ENCODE results near the gene DHCR7.

The DHCR7 gene, protein sequence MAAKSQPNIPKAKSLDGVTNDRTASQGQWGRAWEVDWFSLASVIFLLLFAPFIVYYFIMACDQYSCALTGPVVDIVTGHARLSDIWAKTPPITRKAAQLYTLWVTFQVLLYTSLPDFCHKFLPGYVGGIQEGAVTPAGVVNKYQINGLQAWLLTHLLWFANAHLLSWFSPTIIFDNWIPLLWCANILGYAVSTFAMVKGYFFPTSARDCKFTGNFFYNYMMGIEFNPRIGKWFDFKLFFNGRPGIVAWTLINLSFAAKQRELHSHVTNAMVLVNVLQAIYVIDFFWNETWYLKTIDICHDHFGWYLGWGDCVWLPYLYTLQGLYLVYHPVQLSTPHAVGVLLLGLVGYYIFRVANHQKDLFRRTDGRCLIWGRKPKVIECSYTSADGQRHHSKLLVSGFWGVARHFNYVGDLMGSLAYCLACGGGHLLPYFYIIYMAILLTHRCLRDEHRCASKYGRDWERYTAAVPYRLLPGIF

GRCh38 chr11:71448257-71449171, at the start of gene DHCR7:
Gene DHCR7 (minus strand): TSS chr11:71448393. CDS start chr11:71444952, 3,441 bp downstream.
- ATAC-seq, result peak; percentile 90 to 91

DNA sequence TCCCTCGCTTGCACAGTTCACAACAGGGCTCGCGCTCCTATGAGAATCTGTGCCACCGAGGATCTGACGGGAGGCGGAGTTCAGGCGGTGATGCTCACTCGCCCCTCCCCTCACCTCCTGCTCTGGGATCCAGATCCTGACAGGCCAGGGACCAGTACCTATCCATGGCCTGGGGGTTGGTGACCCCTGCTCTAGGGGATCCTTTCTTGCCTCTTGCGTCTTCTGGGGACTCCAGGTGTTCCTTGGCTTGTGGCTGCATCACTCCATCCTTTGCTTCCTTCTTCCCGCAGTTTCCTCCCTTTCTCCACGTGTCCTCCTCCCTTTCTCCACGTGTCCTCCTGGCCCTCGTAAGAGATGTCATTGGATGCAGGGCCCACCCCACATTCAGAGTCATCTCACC, 48.2 kb upstream of the DHCR7 start:
- ATAC-seq, result no peak

DNA sequence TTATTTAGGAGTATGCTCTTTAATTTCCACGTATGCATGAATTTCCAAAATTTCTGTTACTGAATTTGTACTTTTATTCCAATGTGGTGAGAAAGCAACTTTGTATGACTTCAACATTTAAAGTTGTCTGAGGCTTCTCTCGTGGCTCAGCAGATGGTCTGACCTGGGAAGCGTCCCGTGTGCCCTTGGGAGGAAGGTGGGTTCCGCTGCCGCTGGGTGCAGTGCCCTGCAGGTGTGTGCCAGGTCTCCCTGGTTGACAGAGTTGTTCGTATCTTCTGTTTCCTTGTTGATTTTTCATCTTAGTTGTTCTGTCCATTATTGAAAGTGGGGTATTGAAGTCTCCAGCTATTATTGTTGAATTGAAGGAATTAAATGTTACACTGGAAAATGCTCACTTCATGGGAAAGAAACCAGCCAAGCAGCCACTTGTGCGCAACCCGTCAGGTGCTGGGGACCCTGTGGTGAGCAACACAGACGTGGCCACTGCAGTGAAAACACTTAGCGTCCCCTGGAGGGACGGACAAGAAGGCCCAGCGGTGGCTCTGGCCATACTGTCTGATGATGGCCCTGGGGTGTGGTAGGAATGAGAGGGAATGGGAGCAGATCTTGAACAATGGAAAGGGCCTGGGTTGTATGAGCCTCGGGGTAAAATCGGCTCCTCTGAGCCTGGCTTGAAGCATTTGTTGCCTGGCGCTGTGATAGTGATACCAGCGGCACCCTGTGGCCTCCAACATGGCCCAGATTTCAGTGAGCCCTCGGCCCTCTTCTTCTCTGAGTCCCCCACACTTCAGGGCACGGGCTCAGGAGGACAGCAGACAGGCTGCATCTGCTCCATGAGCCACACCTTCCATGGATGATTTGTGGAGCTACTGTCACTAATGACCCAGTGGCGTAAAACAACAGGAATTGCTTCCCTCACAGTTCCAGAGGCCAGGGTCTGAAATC, 47.4 kb upstream of the DHCR7 start:
- no peak for ATAC-seq

- no peak for ATAC-seq
Measured at GRCh38 chr11:71491940-71492339, 43.7 kb upstream of the DHCR7 start.

DNA sequence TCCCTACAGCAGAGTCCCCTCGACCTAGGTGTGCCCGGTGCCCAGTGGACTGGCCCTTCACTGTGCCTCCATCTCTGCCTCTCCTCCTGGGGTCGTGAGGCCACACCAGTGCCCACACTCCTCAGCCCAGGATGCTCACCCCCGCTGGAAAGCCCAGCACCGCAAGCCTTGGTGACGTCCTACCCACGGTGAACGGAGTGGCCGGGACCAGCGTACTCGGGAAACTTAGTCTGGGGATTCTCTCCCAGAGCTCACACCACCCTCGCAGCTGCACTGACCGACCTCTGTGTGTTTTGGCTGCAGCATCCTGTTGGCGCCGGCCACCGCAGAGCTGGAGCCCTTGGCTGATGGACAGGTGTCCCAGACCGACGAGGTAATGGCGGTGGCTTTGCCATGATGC, 43.3 kb upstream of the DHCR7 start:
- ATAC-seq, result no peak

- ATAC-seq, result no peak
Measured at GRCh38 chr11:71490731-71491390, 42.7 kb upstream of the DHCR7 start.

DNA sequence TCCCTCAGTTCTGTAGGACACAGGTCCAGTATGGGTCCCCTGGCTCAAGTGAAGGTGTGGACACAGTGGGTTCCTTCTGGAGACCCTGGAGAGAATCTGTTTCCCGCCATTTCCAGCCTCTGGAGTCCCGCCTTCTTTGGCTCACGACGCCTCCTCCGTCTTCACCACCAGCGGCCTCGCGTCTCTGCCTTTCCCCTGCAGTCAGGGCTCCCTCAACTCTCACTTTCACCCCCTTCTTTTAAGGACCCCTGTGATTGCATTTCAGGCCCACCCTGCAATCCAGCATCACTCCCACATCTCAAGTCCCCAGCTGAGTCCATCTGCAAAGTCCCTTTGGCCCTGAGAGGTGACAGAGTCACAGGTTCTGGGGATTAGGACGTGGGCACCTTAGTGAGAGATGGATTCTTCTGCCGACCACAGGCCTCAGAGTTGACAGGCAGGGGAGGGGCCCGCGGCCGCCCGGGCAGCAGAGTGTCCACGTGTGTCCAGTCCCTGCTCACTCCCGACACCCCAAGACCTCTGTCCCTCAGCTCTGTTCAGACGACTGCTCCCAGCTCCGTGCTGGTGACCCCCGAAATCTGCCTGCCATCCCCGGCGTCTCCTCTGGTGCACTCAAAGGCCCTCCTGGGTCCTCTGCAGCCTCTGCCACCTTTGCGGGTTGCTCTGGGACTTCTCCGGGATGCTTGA, 42.0 kb upstream of the DHCR7 start:
- ATAC-seq, result no peak

GRCh38 chr11:71489311-71490043, 41.3 kb upstream of the DHCR7 start:
- ATAC-seq, result peak; percentile 96 to 99

- no peak for ATAC-seq
Measured at GRCh38 chr11:71488681-71489270, 40.6 kb upstream of the DHCR7 start.

DNA sequence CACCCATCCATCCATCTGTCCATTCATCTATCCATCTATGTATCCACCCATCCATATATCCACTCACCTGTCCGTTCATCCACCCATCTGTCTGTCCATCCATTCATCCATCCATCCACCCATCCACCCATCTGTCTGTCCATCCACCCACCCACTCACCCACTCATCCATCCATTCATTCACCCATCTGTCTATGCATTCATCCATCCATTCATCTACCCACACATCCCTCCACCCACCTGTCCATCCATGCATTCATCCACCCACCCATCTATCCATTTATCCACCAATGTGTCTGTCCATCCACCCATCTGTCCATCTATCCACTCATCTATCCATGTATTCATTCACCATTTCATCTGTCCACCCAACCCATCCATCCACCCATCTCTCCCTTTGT, 38.1 kb upstream of the DHCR7 start:
- ATAC-seq, result no peak

DNA sequence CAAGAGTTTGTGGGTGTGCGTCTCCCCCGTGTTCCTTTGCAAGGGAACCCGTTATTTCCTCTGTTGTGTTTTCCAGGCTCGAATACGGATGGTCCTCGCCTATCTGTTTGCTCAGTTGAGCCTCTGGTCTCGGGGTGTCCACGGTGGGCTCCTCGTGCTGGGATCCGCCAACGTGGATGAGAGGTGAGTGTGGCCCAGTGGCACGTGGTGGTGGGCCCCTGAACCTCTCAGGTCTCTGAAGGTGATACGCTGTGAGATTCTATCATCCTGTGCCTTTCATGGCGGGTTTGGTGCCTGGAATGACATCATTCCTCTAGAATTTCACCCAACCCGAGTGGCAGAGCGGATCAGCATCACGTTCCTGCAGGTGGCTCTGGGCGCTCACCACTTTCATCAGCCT, 37.3 kb upstream of the DHCR7 start:
- ATAC-seq, result no peak

GRCh38 chr11:71485063-71485399, 36.8 kb upstream of the DHCR7 start:
- no peak for ATAC-seq

DNA sequence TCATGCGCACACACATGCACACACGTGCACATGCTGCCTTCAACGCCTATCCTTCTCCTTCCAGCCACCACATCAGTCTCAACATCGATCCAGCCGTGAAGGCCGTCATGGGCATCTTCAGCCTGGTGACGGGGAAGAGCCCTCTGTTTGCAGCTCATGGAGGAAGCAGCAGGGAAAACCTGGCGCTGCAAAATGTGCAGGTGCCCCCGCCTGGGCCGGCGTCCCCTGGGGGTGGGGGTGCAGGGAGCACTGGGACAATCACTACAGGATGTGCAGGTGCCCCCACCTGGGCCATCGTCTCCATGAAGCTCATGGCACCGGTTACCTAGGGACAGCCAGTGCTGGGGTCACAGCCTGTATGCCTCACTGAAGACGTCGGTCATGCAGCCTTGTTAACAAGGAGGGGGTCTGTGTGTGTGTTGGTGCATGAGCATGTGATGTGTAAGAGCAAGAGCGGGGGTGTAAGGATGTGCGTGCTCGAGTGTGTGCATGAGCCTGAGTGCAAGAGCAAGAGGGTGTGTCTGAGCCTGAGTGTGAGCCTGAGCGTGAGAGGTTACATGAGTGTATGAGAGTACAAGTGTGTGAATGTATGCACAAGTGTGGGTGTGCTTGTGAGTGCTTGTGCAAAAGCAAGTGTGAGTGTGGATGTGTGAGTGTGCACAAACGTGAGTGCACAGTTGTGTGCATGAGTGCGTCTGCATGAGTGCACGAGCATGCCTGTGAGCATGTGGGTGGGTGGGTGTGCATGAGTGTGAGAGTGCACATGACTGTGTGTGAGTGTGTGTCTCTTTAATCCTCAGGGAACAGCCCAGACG, 36.3 kb upstream of the DHCR7 start:
- no peak for ATAC-seq

DNA sequence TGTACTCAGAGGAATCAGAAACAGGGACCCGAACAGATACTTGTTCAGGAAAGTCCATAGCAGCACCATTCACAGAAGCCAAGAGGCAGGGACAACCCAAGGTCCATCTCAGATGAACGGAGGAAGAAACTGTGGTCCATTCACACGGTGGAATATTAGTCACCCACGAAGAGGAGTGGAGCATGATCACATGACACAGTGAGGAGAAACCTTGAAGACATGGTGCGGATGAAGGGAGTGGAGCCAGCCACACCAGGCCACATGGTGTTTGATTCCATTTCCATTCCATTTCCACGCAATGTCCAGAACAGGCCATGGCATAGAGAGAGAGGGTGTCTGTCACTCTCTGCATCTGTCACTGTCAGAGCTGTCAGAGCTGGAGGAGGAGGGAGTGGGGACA, 35.5 kb upstream of the DHCR7 start:
- ATAC-seq, result no peak

DNA sequence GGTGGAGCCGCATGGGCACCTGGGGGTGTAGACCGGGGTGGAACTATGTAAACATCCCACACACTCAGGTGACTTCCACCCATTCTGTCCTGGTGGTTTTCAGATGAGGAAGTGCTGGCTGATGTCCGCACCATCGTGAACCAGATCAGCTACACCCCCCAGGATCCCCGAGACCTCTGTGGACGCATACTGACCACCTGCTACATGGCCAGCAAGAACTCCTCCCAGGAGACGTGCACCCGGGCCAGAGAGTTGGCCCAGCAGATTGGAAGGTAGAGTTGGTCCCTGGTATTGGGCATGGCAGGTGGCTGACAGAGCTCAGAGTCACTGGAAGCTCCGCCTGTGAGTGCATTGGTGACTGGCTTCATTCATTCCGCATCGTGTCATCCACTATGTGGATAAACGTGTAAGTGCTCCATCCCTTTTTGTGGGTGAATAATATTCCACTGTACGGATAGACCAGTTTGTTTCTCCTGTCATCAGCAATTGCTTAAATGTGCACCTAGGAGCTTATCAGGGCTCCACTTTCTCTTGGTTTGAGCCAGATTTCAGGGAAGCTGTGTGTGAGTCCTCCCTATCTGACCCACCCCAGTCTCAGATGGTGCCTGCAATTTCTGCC, 34.7 kb upstream of the DHCR7 start:
- ATAC-seq, result no peak

DNA sequence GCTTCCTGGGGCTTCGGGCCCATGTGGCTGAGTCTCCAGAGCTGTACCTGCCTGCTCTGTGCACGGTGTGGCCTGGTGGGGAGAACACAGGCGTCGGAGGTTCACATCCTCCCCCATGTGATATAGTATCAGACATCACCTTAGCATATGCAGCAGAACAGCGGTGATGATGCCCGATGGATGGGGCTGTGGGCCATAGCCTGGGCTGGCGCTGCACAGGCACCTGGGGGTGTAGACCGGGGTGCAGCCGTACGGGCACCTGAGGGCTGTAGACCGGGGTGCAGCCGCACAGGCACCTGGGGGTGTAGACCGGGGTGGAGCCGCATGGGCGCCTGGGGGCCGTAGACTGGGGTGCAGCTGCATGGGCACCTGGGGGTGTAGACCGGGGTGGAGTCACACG, 34.0 kb upstream of the DHCR7 start:
- ATAC-seq, result no peak

- ATAC-seq, result no peak
Measured at GRCh38 chr11:71481101-71481960, 33.1 kb upstream of the DHCR7 start.

GRCh38 chr11:71478528-71478840, 30.3 kb upstream of the DHCR7 start:
- ATAC-seq, result no peak
